ENCODE measurements around the gene OR6M1.

GRCh38 chr11:123822032-123822431 is 15.9 kb upstream of the OR6M1 start:
- TF ChIP-seq CTCF (conservative IDR thresholded peaks at IDR 0.05; ENCODE audit: low read length) = no peak
- no peak for TF ChIP-seq EZH2phosphoT487 (IDR thresholded peaks at IDR 0.05; ENCODE audit: borderline replicate concordance, low read depth, low read length)

All from OCI-LY7 (cell line).